Stimulated activated CD4-positive, alpha-beta T cell treated with anti-CD3 and anti-CD28 coated beads, Interleukin-12 subunit alpha, Interleukin-12 subunit beta, amount 100 ng/mL, for 4 hours (primary cell): ENCODE results near the gene MFSD6L.
A peak's percentile ranks its signal among the peaks of the same experiment; 100 is the strongest.

Source experiments
- DNase-seq: peaks from one replicate; pipeline ENCODE4 v3.0.0-alpha.2; 2020

The MFSD6L gene

DNA sequence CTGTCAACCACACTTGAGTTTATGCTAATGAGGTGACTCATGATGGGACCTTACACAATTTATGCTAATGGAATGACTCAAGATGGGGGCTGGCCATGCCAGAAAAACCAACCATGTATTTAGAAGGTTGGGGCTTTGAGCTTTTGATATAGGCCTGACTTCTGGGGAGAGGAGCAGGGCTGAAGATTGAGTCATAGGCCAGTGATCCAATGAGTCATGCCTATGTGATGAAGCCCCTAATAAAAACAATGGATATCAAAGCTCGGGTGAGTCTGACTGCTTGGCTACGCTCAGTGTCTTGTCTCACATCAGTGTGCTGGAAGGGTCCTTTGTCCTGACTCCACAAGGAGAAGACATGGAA lies 7.3 kb downstream of the MFSD6L start:
- no peak for DNase-seq

DNA sequence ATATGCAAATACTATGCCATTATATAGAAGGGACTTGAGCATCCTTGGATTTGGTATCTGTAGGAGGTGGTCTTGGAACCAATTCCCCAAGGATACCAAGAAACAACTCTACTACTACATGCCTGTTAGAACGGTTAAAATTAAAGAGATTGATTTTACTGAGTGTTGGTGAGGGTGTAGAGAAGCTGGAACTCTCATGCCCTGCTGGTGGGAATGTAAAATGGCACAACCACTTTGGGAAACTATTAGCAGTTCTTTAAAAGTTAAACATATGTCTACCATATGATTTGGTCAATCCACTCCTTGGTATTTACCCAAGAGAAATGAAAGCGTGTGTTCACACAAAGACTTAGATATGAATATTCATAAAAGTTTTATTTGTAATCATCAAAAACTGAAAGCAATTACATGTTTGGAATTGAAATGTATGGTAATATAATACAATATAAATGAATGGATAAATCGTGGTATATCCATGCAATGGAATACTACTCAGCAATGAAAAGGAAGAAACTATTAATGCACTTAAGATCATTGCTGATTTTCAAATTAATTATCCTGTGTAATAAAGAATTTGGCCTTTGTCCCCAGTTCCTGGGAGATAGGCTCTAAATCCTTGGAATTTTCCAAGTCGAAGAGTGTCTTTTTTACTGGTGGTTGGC lies 7.8 kb downstream of the MFSD6L start:
- no peak for DNase-seq

DNA sequence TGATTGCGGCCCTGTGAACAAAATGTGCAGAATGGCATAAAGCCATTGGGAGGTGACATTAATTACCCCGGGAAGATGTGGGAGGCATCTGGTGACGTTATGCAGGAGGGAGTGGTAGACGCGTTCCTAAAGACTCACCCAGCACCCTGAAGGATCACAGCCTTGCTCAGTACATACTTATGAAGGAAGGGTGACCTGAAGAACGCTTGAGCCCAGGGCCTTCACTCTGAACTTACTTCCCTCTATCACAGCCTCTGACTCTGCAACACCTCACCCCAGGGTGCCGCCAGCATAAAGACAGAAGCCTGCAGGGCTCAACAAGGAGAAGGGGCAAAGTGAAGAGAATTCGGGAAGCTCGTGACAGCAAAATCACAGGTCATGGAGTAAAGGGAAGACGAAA lies 9.4 kb downstream of the MFSD6L start:
- no peak for DNase-seq

DNA sequence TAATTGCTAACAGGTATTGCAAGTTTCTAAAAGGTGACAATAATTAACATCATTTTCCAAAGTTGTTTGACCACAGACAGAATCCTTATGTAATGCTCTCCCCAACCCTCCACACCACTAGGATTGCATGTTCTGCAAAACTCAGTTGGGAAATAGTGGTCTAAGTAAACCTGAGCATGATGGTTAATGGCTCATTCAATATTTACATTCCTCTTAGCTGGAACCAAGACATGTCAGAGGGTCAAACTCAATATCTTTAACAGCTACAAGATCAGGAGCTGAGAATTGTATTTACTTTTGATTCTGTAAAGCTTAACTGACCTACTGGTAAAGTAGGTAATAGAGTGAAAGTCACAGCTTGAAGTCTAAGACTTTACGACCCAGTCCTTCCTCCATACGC lies 10.2 kb downstream of the MFSD6L start:
- no peak for DNase-seq

DNA sequence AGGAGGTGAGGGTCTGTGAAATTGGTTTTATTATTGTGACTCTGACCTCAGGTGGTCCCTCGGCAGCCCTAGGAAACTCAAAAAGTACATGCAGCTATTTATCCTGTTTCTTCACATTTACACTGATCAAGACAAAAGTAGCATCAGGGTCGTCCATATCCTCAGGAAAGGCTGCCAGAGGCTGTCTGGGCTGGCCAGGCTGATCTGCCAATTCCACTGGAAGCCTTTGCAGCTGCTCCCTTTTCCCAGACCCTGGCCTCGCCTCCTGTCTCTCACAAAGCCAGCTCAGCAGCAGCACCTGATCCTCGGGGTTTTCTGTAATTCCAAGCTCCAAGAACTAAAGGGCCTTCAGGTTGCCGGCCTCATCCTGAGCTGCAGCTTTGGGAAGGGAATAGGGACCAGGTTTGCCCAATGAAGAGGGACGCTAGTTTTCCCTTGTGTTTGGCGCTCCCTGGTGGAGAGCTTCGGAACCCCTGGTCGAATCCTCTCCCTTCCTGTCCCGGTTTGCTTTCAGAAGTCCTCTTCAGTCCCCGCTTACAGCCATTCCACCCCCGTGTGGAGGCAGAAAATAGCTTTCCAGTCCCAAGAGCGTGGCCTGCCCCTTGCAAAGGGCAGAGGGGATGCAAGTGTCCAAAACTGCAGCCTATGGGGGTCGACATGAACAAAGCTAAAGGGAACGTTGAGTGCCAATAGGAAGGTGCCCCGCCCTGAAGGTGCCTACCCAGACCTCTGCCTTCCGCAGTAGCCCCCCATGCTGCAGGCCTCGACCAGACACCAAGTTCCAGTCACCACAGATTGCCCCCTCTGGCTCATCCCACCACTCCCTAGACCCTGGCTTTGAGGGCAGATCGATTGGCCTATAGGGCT lies 13.4 kb downstream of the MFSD6L start:
- peak; percentile 68 for DNase-seq

DNA sequence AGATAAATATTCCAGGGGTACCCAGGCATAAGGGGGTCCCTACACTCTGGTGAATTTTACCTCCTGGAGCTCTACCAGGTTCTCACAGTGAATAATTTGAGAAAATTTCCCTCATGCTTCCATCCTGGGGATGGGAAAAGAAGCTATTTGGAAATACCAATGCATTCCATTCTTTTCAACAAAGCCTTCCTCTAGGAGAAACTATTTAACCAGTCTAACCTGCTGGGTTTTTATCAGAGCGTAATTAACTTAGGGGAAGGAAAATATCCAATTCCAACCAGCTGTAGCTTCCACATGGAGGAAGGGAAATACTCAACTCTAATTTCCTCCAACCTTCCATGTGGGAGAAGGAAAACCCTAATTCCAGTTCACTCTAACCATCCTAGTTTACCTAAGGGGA lies 17.0 kb downstream of the MFSD6L start:
- no peak for DNase-seq

DNA sequence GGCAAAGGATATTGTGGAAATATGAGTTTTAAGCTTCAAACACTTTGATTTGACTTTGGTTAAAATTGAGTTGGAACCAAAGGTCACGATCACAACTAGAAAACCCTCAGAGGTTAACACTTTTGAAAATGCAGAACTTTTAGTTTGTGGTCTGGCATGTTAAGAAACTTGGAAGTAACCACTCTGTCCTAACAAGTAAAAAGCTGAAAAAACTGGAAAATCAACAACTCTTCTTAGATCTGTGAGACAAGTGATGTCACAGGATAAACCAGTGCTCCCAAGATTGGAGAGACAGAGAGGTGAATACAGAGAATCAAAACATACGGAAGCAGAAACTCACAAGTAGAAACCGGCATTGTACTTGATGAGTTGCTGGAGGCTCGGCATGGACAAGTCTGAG lies 17.4 kb downstream of the MFSD6L start:
- no peak for DNase-seq

DNA sequence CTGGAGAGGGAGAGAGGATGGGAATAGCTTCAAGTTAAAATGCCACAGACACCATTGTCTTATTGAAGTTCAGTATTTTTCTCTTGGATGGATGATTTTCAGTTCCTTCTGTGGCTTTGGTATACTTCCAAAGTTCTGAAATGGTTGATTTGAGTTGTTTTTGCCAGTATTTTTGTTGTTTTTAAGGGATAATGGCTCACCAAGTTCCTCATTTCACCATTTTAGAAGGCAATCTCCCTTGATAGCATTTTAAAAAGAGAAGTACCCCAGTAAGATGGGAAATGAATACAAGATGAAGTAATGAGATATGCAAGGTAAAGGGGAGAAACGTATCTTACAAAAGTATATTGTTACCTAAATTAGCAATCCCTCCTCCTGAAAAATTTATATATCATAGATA lies 22.3 kb downstream of the MFSD6L start:
- DNase-seq, result no peak

DNA sequence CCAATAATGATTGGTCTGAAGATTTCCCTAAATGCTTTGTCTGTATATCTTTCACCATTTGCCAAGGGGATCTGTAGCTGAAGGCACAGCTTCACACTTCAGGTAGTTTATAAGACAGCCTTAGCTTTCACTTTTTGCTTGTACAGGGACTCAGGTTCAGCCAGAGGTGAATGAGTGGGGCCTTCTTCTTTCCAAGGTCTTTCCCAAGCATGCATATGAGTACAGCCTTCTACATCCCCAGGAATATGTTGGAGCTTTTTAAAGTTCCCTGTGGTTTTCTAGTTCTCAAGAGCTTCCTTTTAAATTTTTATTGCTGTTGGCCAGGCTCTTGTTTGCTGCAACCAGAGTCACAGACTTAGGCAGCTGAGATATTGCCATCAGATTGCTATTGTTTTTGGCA lies 22.9 kb downstream of the MFSD6L start:
- no peak for DNase-seq

DNA sequence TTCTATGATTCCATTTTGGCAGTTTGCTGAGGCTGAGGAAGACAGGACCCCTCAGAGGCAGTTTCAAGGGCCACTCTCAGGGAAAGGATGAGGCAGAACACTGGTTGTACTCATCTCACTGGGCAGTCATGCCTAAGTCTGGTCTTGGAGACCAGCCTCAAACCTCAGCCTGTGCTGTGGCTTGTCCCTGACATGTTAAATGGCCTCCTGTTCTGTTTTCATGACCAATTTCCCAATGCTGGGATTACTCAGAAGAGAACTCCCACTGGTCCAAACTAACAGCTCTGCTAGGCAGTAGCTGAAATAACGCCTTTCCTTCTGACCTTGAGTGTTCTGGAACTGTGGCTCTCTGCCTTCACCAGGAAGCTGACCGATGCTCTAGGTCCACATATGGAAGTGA lies 32.4 kb downstream of the MFSD6L start:
- no peak for DNase-seq

DNA sequence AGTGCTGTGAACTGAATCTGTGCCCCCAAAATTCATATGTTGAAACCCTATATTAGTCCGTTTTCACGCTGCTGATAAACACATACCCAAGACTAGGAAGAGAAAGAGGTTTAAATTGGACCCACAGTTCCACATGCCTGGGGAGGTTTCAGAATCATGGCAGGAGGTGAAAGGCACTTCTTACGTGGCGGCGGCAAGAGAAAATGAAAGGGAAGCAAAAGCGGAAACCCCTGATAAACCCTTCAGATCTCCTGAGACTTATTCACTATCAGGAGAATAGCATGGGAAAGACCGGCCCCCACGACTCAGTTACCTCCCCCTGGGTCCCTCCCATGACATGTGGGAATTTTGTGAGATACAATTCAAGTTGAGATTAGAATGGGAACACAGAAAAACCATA lies 37.2 kb downstream of the MFSD6L start:
- DNase-seq, result no peak

DNA sequence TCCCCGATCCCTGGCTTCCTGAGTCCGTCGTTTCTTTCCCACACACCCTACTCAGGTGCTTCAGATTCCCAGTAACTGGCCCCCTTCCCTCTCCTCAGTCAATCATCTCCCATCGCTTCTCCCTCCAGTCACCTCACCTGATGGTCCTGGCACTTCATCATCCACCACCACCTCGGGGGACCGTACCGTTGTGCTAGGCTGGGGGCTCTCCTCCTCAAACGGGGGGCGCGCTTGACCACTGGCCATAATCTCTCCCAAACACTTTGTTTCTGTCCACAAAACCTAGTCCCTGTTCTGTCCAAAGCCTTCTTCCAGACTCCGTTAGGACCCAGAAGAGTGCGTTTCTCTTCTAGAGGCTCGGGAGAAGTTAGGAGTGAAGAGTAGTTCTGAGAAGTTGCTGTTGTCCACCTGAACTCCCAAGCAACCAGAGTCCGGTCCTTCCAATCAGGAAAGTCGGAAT lies 41.0 kb downstream of the MFSD6L start, which contains the start of gene SPDYE4:
Gene SPDYE4 (minus strand): TSS at position 410 of the 460 bp plus-strand sequence. CDS start 164 bp downstream, at position 246.
- DNase-seq, result no peak

DNA sequence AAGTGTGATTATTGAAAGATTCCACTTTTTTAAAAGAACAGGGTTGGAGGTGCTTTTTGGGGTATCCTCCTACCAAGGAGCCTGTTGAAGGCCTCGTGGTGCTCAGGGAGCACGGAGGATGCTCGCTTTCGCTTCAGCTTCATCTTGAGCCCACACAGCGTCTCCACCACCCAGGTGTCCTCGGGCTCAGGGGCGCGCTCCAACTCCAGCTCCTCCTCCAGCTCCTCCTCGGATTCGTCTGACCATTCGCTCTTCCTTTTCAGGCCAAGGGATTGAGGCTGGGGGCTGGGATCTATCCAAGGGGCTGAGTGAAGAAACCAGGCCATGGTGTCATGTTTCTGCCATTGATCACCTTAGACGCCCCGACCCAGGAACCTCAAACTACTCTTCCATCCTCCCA lies 42.0 kb downstream of the MFSD6L start:
- DNase-seq, result no peak

DNA sequence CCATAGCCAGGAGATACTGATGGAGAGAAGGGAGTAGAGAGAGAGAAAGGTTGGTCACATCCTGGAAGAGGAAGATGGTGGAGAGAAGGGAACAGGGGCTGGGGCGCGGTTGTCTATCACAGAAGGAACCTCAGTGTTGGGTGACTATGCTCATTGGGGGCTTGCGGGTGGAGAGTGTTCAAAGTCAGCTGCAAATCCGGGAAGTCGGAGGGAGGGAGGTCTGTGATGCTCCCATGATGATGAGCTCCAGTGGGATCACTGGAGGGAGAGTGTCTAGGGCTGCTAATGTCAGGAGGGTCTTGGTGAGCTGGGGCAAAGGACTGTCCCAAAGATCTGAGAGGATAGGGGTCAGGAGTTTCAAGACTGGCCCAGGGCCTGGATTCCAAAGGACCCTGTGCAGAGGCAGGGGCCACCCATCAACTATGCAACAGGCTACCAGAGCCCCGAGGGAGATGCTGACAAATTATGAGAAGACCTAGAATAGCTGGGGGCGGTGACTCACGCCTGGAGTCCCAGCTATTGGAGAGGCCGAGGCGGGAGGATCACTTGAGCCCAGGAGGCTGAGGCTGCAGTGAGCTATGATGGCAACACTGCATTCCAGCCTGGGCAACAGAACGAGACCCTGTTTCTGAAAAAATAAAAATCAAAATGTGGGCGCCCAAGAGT lies 43.4 kb downstream of the MFSD6L start:
- DNase-seq, result no peak

DNA sequence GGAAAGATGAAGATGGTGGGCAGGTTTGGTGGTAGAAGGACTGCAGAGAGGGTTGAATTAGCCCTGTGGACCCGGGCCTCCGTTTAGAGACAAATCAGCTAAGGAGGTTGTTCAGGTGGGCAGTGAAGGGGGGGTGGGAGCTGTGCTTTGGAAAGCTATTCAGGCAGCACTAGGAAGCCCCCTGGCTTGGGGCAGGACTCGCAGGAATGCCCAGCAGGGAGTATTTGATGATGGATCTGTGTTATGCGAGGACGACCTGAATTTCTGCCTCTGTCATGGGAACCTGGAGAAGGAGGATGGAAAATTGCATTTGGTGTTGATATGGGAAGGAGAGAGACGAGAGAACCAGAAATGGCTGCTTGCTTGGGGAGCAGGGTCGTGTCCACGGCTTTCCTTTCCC lies 44.3 kb downstream of the MFSD6L start:
- DNase-seq, result no peak

DNA sequence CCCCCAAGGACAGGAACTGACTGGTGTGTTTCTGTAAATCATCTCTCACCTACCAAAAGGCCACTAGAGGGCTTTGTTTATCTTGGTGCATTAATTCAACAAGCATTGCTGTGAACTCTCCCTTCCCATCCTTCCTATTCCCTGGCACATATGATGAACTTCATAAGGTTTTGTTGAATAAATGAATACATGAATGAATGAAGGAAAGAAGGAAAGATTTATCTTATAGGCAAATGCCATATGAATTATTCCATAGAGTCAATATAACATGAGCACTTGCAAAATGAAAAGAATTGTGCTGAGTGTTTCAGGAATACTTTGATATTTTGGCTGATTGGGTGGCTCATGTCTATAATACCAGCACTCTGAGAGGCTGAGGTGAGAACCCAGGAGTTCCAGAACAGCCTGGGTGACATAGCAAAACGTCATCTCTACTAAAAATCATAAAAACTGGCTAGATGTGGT lies 45.2 kb downstream of the MFSD6L start:
- DNase-seq, result no peak

DNA sequence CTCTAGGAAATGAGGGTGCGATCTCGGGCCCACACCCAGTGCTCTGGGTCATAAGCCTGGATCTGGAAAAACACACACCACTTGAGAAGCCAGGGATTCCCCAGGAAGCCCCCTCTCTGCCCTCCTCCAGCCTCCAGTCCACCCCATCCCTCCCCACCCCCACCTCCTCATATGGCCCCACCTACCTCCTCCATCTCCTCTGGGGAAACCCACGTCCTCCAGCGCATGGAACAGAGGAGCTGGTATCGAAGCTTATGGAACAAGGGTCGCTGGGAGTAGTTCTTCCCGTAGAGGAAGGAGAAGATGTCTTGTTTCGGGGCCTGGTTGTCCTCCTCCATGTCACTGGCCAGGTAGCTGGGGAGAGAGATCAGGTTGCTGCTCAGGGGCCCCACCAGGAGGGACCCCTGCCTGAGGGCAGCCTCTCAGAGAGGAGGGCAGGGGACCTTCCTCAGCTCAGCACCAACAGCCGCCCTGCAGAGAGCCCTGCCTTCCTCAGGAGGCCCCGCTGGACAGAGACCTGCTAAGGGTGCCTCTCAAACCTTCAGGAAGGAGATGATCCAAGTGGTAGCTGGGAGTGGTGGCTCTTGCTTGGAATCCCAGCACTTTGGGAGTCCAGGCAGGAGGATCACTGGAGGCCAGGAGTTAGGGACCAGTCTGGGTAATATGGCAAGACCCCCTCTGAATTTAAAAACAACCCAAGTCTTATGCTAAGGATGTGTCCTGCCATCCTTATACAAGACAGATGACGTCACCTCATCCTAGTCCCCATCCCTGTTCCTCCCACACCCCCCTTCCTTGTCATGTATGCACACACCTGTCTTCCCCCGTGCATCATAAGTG lies 45.8 kb downstream of the MFSD6L start:
- no peak for DNase-seq

DNA sequence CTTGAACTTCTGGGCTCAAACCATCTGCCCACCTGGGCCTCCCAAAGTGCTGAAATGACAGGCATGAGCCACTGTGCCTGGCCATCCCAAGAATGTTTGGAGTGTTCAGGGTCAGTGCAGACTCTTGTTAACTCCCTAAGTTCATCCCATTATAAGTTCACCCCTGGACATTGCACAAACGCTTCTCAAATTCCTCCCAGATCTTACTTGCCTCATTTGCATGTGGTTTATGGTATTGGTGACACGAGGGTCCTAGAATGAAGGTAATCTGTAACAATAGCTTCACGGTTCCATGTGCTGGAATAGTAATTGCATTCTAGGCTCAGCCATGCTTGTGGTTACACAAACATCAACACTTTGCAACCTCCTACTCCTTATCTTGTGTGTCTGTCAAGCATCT lies 49.5 kb downstream of the MFSD6L start:
- no peak for DNase-seq

DNA sequence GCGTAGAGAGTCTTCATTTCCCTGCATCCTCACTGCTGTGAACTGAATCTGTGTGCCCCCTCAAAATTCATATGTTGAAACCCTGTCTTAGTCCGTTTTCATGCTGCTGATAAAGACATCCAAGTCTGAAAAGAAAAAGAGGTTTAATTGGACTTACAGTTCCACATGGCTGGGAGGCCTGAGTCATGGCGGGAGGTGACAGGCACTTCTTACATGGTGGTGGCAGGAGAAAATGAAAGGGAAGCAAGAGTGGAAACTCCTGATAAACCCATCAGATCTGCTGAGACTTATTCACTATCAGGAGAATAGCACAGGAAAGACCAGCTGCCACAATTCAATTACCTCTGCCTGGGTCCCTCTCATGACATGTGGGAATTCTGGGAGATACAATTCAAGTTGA lies 51.4 kb downstream of the MFSD6L start:
- no peak for DNase-seq
